ENCODE data around the gene CDH5.

Gene CDH5

GRCh38 chr16:66354034-66354909, 12.2 kb upstream of the CDH5 start:
- no peak for TF ChIP-seq CTCF (IDR thresholded peaks at IDR 0.05; ENCODE audit: low read depth, low read length, missing control alignments)
- no peak for DNase-seq (ENCODE audit: low read depth)
- H3K4me3 ChIP-seq (ENCODE audit: low read depth, low read length) = no peak overlapping the region

- H3K4me3 ChIP-seq (ENCODE audit: low read depth, low read length) = no peak overlapping the region
- no peak for DNase-seq (ENCODE audit: low read depth)
- no peak for TF ChIP-seq CTCF (IDR thresholded peaks at IDR 0.05; ENCODE audit: low read depth, low read length, missing control alignments)
These were observed 11.0 kb upstream of the CDH5 start for GRCh38 chr16:66355526-66355925.

GRCh38 chr16:66357523-66357928, 9.0 kb upstream of the CDH5 start:
- peak; percentile 65 for TF ChIP-seq CTCF (IDR thresholded peaks at IDR 0.05; ENCODE audit: low read depth, low read length, missing control alignments)
- DNase-seq (ENCODE audit: low read depth) = no peak
- H3K4me3 ChIP-seq (ENCODE audit: low read depth, low read length) = no peak overlapping the region

GRCh38 chr16:66358231-66358630, 8.3 kb upstream of the CDH5 start:
- DNase-seq (ENCODE audit: low read depth) = no peak
- TF ChIP-seq CTCF (IDR thresholded peaks at IDR 0.05; ENCODE audit: low read depth, low read length, missing control alignments) = no peak
- no peak overlapping the region for H3K4me3 ChIP-seq (ENCODE audit: low read depth, low read length)

- TF ChIP-seq CTCF (IDR thresholded peaks at IDR 0.05; ENCODE audit: low read depth, low read length, missing control alignments) = no peak
- no peak overlapping the region for H3K4me3 ChIP-seq (ENCODE audit: low read depth, low read length)
- no peak for DNase-seq (ENCODE audit: low read depth)
These were observed 7.5 kb upstream of the CDH5 start for GRCh38 chr16:66359012-66359411.

GRCh38 chr16:66359811-66360608, 6.5 kb upstream of the CDH5 start:
- no peak overlapping the region for H3K4me3 ChIP-seq (ENCODE audit: low read depth, low read length)
- DNase-seq (ENCODE audit: low read depth) = no peak
- no peak for TF ChIP-seq CTCF (IDR thresholded peaks at IDR 0.05; ENCODE audit: low read depth, low read length, missing control alignments)

All from GM12864 (cell line).